ENCODE results near the gene BCL11A. TPM values are rescaled to one million over a fixed set of nuclear protein-coding genes. Genes with fewer than 3 reads are reported as not detected.

The BCL11A gene
- 0.19 and 0.28 TPM in 2 replicates for total RNA-seq

DNA sequence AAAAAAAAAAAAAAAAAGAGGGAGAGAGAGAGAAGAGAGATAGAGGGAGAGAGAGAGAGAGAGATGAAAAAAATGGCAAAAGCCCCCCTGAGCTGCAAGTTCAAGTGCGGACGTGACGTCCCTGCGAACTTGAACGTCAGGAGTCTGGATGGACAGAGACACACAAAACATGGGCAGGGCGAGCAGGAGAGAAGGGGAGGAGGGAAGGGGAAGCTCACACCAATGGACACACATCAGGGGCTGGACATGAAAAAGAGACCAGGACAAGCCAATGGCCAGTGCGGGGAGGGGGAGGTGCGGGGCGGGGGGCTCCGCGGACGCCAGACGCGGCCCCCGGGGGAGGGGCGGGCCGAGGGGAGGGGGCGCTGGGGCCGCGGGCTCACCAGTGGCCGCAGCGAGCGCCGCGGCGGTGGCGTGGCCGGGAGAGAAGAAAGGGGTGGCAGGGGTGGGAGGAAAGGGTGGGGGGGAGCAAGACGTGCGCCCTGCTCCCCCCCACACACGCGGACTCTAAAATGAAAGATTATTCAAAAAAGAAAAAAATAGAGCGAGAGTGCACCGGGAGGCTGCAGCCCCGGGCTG, at the start of gene BCL11A:
Gene BCL11A (minus strand): TSS at position 160 of the 579 bp plus-strand sequence. CDS start 384 bp downstream, outside the sequence.

Other genes with a start within 250 kb of the BCL11A start
- gene PAPOLG, start 202.6 kb upstream of the BCL11A start, total RNA-seq, result 9.8 and 10.4 TPM in 2 replicates